Measurements from ENCODE around the gene ZFHX3. TPM values are rescaled to one million over a fixed set of nuclear protein-coding genes. Genes with fewer than 3 reads are reported as not detected.

Gene ZFHX3
- total and polyA plus RNA-seq, 2 of the 8 experiments (the other 6 are each of a cell fraction or from before 2014, with no cell fraction given) = 0.08 to 0.99 TPM

DNA sequence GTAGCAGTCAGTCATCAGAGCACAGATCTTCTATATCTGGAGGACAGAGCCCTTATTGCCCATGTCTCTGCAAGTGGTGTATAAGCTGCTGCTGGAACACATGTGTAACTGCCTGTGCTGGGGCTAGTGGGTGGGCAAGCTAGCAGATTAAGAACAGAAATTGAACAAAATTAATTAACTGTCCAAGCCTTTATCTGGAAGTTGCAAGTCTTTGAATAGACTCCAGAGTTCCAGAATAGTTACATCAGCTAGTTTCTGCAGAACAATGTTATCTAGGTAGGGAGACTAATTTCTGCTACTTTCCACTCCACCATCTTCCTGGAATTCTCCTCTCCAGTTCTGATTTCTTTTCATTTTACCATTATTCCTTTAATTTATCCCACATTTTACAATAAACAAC lies 287.3 kb downstream of the ZFHX3 start:
- no peak overlapping the region for H2BK120ac ChIP-seq (replicated peaks; ENCODE audit: low read depth, low read length)
- no peak for FAIRE-seq
- no peak overlapping the region for H3K4me2 ChIP-seq (ENCODE audit: insufficient read depth in 1 of 2, low read depth in 2 of 2, low read length in 2 of 2)
- H3K27ac ChIP-seq (ENCODE audit: low read depth, low read length) = no peak overlapping the region
- H2BK20ac ChIP-seq (ENCODE audit: low read length) = no peak overlapping the region
- H3K9ac ChIP-seq (replicated peaks in 1 of 4; ENCODE audit: extremely low read depth in 1 of 4, low read depth in 3 of 4, low read length in 3 of 4) = no peak overlapping the region
- no peak overlapping the region for H2BK12ac ChIP-seq (ENCODE audit: low read depth, low read length)
- H3K4me3 ChIP-seq (ENCODE audit: extremely low read depth in 1 of 4, insufficient read depth in 2 of 4, low read depth in 3 of 4, low read length in 4 of 4) = no peak overlapping the region
- no peak overlapping the region for H3K23ac ChIP-seq (ENCODE audit: insufficient read length)
- H3K36me3 ChIP-seq (ENCODE audit: control insufficient read depth in 2 of 4, insufficient read depth in 4 of 4, low read length in 3 of 4) = no peaks in the 10 kb centered on the region
- CTCF ChIA-PET (ENCODE audit: partially characterized antibody) = interaction anchor here (1.4 kb wide), 1 partner anchor 96 kb away, joined by 3 read pairs; no protein-coding TSS in a partner anchor
- H2BK5ac ChIP-seq (ENCODE audit: low read depth, low read length) = no peak overlapping the region
- H4K8ac ChIP-seq (ENCODE audit: extremely low read depth, insufficient read depth, low read length) = no peak overlapping the region
- TF ChIP-seq SAP30 (IDR thresholded peaks at IDR 0.05; ENCODE audit: insufficient read depth, insufficient replicate concordance, low read length) (no peak), MAFK (IDR thresholded peaks at IDR 0.05; ENCODE audit: low read depth, low read length) (no peak), SP4 (IDR thresholded peaks at IDR 0.05; ENCODE audit: low read length) (no peak), BACH1 (IDR thresholded peaks at IDR 0.05; ENCODE audit: low read length) (no peak)
- H3K79me1 ChIP-seq (ENCODE audit: low read depth, low read length) = no peaks in the 10 kb centered on the region
- POLR2A ChIA-PET (ENCODE audit: partially characterized antibody) = no interaction called here
- no peaks in the 10 kb centered on the region for H3K23me2 ChIP-seq (ENCODE audit: low read depth, low read length)
- no peak overlapping the region for H2AK5ac ChIP-seq (ENCODE audit: low read depth, low read length)
- no peak overlapping the region for H4K91ac ChIP-seq (replicated peaks; ENCODE audit: insufficient read length, low read length)
- H3K56ac ChIP-seq (replicated peaks; ENCODE audit: insufficient read length, low read depth, low read length) = no peak overlapping the region
- no peaks in the 10 kb centered on the region for H4K20me1 ChIP-seq (replicated peaks in 1 of 2; ENCODE audit: control insufficient read depth in 1 of 2, insufficient read depth in 2 of 2, low read length in 2 of 2)
- DNase-seq (ENCODE audit: low read depth in 1 of 2, low spot score in 2 of 2) = no peak
- no peak overlapping the region for H3K4ac ChIP-seq (replicated peaks; ENCODE audit: insufficient read length, low read depth, low read length)
- H4K5ac ChIP-seq (ENCODE audit: insufficient read length, low read depth, low read length) = no peak overlapping the region
- H2BK15ac ChIP-seq (ENCODE audit: low read length) = no peak overlapping the region
- 0 out of 4 replicates have a peak, but pooled peaks cover 0 to 6% of the 10 kb centered on the region in 2 experiments for H3K9me3 ChIP-seq (ENCODE audit: insufficient read depth in 2 of 2, low read depth in 1 of 2, low read length in 1 of 2)
- H3K79me2 ChIP-seq (ENCODE audit: control insufficient read depth in 1 of 2, insufficient read depth in 2 of 2, low read length in 2 of 2) = no peaks in the 10 kb centered on the region
- no peak overlapping the region for H3K18ac ChIP-seq (ENCODE audit: extremely low read depth, low read length)
- H3K4me1 ChIP-seq (replicated peaks in 1 of 4; ENCODE audit: control insufficient read depth in 3 of 4, insufficient read depth in 4 of 4, low read length in 3 of 4) = no peaks in the 10 kb centered on the region
- H3K27me3 ChIP-seq (replicated peaks in 1 of 4; ENCODE audit: control insufficient read depth in 3 of 4, extremely low read depth in 1 of 4, insufficient read depth in 3 of 4, low read length in 3 of 4) = no peaks in the 10 kb centered on the region
- no peak overlapping the region for H3K14ac ChIP-seq (ENCODE audit: insufficient read length)
- H2AFZ ChIP-seq (ENCODE audit: low read length) = no peak overlapping the region
